Measurements from ENCODE around the gene SMIM12.

Gene SMIM12, protein sequence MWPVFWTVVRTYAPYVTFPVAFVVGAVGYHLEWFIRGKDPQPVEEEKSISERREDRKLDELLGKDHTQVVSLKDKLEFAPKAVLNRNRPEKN

DNA sequence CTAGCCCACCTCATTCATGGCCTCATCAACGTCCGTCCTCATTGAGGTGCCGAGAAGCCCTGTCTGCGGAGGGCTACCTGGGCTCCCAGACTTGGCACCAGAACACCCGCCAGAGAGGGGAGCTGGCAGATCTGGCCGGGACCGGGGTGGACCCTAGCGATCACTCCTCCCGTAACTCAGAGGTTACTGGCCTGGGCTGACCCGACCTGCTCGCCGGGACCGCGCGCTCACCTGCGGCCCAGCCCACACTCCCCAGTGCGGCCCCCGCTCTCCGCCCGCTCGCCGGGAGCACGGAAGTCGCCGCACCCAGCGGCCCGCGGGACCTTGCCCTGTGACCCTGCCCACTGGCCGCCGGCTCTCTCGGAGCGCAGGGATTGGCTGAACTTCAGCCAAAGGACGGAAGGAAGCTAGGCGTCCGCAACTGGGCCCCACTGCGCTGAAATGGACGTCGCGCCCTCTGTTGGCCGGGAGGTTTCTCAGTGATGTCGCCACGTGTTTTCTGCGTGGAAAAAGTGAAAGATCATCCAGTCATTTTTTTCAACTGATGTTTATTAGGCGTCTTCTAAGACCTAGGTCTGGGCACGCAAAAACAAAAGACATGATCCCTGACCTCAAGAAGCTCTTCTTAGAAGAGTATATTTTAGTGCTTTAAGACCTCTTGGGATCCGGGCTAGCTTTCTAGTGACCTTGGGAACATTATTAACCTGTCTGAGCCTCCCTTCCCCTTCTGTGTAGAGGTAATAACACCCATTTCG, at the start of gene SMIM12:
TSS of gene SMIM12 (minus strand) at position 304 of the 755 bp plus-strand sequence. CDS start 3,772 bp downstream, outside the sequence.
- DNase-seq: peak; percentile 87 to 94 (median 88)

DNA sequence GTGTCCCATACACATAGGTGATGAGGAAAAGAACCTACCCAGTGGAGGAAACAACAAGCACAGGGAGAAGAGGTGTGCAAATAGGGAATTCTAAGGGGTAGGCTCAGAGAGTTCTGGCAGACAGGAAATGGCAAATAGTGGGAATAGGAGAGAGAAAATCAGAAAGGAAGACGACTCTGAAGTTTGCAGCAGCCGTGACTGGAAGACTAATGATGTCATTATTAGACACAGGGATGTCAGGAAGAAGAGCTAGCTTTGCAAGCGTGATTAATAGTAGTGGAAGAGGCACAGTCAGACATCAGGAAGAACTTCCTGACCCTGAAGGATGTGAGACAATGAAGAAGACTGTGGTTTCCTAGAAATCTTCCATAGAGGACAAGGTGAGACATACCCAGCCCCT, 48.8 kb upstream of the SMIM12 start:
- DNase-seq: no peak

DNA sequence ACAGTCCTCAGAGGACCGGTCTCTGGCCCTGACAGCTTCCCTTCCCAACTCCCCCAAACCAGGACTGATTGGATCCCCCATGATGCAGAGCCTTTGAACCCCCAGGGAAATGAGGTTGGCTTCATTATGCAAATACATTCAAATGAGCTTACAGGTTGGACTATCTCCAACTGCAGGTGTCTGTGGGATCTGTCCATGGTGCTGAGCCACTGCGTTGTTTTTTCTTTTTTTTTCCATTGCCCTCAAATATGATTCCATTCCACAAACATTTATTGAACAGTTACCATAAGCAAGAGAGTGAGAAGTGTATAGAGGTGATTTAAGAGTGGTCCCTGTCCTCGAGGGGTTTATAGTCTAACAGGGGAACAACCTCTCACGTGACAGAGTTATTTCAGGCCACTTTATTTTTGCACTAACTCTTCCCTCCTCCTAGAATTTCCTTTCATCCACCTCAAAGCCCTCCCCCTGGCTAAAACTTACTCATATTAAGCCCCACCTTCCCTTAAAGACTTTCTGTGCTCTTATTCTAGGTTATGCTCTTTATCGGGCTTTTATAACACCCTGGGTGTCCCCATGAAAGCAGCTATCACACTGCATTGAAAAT, 48.0 kb upstream of the SMIM12 start:
- DNase-seq: no peak

- no peak for DNase-seq
Observed at GRCh38 chr1:34906756-34907155, 47.2 kb upstream of the SMIM12 start.

DNA sequence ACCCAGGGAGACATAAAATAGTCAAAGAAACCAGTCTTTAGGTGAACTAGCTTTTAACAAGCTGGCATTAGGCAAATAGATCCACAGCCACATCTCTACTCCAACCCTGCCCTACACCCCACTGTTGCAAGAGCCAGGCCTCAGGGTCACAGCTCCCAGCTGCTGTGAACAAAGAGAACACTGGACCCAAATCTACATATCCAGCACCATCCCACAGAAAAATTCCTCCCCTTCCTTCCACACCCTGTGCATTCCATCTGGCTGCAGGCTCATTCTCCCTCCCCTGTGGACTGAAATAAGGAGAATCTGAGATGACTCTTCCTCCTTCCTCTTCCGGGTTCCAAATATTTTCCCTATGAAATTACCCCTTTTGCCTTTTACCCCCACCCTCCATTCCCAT, 46.7 kb upstream of the SMIM12 start:
- DNase-seq: no peak

DNA sequence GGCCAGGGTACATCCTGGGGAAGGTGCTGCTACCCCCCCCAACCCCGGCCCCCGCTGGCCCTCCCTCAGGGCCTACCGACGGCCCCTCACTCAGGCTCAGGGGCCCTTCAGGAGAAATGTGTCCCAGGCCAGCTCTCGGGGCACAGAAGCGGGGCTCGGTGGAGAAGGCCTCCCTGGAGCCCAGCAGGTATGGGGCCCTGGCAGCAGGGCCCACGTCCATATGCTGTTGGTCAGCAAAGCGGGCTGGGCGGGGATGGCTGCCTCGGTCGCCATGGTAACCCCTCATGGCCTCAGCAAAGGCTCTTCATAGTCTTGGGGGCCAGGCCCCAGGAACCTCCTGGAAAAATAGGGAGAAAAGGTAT, 45.5 kb upstream of the SMIM12 start:
- DNase-seq: no peak

DNA sequence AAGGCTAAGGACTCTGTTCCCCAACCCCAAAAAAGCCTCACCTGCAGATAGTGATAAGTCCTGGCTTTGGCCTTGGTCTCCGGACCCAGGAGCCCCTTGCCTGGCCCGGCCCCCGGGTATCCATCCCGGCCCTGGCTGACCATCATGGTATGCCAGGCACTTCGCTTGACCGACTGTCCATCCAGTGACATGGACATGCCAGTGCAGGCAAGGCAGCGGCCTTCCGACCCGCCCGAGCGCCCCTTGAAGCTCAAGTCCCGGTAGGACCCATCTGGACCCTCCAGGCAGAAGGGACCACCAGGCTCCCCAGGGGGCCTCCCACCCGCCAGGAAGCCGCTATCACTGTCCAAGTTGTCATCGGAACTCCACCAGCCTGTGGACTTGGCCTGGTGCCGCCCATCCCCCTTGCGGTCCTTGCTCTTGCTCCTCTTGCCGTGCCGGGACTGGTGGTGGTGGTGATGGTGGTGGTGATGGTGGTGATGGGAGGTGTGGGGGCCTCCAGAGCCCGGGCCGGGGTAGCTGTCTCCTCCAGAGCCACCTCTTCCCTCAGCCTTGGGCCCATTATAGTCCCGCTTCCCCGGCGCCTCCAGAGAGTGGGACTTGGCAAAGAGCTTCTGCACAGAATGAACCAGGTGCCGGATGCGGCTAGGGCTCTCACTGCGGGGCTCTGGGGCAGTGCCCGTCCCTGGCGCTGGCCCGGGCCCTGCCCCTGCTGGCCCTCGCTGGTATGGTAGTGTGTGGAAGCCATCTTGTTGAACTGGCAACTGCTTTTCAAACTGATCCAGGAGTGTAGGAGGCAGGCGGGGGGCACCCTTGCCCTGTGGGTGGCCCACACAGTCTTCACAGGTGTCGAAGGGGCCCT, 44.9 kb upstream of the SMIM12 start:
- no peak for DNase-seq

DNA sequence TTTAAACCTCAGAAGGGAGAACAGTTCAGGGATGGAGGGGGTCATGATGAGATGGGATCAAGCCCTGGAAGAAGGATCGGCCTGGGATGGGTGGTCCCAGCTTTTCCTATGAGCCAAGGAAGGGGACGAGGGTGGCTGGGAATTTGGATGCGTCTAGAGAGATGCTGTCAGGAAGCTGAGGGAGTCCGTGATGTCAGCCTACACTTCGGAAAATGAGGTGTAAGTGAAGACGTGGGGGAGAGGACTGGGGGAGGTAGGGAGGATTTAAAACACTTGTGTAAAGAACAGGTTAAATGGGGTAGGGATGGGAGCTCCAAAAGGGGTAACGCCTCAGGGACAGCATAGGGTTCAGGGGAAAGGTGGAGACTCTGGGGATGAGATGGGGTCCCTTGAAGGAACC, 42.4 kb upstream of the SMIM12 start:
- DNase-seq: no peak

DNA sequence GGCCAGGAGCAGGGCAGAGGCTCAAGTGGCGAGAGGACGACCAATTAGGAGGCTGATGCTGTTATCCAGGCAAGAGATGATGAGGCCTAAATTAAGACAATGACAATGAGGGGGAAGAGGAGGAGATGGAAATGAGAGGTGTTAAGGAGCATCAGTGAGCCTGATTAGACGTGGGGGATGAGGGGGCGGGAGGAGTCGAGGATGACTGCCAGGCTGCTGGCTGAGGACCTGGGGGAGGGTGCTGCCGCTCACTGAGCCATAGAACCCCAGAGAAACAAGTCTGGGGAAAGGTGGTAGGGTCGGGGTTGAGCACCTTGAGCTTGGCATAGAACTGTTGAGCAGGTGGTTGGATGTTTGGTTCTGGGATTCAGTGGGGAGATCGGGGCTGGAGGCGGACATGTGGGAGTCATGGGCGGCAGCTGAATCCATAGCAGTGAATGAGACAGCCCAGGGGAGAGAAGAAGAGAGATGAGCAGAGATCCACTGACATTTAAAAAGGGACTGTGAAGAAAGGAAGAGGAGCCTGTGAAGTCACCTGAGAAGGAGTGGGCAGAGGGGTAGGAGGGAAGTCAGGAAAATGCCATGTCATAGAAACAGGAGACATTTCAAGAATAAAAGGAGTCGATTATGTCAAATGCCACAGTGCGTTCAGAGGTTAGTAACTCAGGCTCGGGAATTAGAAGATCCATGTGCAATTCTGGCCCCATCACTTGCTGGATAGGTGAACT, 41.4 kb upstream of the SMIM12 start:
- DNase-seq: no peak

DNA sequence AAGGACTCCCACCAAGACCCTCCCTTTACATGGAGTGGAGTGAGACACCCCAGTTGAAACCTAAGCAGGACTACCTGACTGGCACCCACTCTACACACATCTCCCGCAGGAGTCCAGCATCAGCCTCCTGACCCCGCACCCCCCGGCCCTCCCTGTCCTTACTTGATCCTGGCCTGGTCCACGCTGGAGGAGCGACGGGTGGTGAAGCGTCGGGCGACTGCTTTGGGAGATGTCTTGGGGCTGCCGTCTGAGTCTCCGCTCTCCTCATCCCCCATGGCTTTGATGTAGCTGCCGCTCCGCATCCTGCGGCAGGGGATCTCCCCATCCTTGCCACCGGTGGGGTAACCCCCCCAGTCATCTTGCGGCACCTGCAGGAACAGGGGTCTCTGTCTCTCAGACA, 40.4 kb upstream of the SMIM12 start:
- no peak for DNase-seq

DNA sequence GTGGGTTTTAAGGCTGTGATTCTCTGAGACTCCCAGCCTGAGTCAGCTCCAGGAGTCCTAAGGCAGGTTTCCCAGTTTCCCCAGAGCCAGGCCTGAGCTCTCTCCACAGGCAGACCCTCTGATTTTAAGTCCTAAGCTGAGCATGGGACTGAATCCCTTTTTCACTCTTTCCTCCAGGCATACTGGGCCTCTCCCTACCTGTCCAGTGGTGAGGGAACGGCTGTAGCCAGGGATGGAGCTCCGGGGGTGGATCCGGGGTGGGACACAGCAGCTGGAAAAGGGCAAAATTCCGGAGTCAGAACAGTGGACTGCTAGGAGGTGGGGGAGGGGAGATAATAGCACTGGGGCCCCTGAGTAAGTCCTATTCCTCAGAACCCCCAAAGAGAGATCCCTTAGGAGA, 39.9 kb upstream of the SMIM12 start:
- no peak for DNase-seq

- peak in 1 of 3 experiments; percentile 20 for DNase-seq
Observed at GRCh38 chr1:34898330-34898761, 38.8 kb upstream of the SMIM12 start.

- DNase-seq: no peak
Observed at GRCh38 chr1:34896612-34897011, 37.1 kb upstream of the SMIM12 start.

- DNase-seq: no peak
Observed at GRCh38 chr1:34889705-34890104, 30.2 kb upstream of the SMIM12 start.

DNA sequence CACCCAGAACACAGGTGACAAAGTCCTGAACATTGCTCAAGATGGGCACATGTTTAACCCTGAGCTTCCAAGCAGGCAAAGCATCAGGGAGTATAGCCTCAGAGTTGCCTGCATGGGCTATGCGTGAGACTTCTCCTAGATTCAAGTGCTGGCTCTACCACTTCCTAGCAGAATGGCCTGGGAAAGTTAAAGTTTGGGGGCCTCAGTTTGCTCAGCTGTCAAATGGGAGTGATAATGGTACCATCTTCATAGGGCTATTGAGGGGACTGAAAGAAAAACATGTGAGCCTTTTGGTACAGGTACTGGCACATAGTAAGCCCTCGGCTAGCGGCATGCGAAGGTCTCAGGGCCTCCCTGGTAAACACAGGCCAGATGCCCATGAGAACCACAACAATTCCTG, 28.0 kb upstream of the SMIM12 start:
- DNase-seq: no peak

DNA sequence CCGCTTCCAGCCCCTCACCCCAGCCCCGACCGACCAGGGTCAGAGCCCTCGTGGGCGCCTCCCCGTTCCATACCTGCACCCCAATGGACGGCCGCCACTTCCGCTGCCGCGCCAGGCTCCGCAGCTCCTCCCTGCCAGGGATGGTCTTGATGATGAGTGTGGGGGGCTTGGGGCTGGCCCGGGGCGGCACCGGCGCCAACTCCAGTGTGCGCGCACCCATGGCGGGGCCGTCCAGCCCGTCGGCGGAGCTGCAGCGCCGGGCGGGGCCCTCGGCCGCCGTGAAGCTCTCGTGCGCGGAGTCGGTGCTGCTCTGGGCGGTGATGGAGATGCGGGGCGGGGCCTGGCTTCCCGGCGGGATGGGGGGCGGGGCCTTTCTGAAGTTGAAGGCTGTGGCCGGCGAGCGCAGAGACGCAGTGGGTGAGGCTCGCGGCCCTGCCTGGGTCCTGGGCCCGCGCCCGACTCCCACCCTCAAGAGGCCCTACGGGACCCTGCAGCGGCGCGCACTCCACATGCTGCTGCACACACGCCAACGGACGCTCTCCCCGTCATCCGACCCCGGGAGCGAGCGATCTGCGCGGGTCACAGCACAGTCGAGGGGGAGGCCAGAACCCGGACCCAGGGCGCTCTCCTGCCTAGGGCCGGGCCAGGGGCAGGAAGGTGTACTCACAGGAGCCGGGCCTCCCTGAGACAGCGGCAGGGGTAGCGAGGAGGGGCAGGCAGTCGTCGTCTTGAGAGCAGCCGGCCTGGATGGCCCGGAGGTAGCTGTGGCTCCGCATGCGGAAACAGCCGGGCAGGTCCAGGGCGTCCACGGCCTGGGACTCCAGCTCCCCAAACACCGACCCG, 26.1 kb upstream of the SMIM12 start:
- DNase-seq: no peak

DNA sequence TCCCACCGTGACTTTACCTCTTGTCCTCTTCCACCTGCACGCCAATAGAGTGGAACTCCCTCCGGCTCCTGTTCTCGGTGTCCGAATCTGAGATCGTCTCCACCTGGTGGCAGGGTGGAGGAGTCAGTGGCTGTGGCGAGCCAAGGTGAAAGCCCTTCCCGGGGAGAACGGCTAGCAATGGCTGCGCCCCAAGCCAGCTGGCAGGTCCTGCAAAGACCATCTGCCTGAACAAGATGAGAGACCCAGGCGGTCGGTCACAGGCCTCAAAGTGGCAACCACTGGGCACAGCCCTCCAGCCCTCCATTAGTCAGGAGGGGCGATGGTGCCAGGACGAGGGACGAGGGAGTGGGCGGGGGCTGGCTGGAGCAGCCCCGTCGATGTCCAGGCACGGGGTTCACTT, 25.4 kb upstream of the SMIM12 start:
- no peak for DNase-seq

DNA sequence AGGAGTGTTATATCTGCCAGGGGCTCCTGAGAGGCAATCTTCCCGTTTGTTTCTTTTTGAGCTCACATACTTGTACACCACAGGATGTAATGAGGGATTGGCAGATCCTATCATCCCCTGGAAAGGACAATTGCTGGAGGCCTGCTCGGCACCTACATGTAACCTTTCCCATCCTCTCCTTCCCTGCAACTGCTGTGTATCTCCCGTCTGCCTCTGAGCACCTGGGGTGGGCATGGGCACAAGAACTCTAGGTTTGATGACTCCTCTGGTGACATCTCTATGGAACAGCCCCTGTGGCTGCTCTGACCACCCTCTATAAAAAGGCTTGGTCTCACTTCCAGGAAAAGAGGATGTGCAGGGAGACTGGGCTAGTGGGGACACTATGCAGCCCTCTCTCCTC, 25.0 kb upstream of the SMIM12 start:
- DNase-seq: no peak

GRCh38 chr1:34879230-34879629, 19.7 kb upstream of the SMIM12 start:
- no peak for DNase-seq

GRCh38 chr1:34876406-34876805, 16.9 kb upstream of the SMIM12 start:
- DNase-seq: no peak

DNA sequence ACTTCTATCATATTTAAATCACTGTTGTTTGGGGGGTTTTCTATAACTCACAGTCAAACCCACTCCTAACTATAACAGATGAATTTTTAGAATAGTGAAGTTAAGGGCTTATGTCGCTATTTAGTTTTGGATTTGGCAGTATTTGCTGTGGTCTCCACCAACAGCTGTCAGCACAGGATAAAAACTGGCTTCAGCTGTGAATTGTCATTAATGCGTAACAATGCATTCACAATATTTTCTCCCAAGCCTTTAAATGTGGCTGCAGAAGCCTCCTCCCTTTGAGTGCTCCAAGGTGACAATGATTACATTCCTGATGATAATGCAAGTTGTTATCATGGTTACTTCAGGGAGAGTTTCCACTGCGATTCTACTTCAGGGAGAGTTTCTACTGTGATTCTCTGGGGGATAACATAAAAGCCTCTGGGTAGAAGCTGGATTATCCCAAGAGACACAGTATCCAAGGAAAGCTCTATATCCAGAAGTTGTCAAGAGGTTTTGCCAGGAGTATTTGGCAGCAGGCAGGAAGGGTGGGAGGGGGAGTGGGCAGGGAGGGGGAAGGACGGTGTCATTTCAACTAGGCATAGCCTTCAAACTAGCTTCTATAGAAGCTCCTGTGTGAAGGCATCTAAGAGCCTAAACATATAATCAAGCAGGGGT, 14.9 kb upstream of the SMIM12 start:
- no peak for DNase-seq

Data from NCI-H1417 (cell line).